Measurements from ENCODE around the gene CD2. TPM values are rescaled to one million over a fixed set of nuclear protein-coding genes. Genes with fewer than 3 reads are reported as not detected.

CD2 gene
- total RNA-seq, 3 donors from 2014 or later, result 4.1 to 7.7 (median 5.4) TPM

GRCh38 chr1:116724765-116725375, 29.4 kb upstream of the CD2 start:
- no peaks in the 10 kb centered on the region for H3K36me3 ChIP-seq (ENCODE audit: low read depth)
- no peak overlapping the region for H3K4me3 ChIP-seq
- DNase-seq (peak in 1 of 3 donors; percentile 81), ATAC-seq (peak; percentile 51)
- no peaks in the 10 kb centered on the region for H3K9me3 ChIP-seq
- H3K4me1 ChIP-seq (ENCODE audit: low read depth), result no peaks in the 10 kb centered on the region
- TF ChIP-seq CTCF (IDR thresholded peaks at IDR 0.05), result peak; percentile 49
- intact Hi-C loops (cut with DNase I, micrococcal nuclease), result no loop called here

GRCh38 chr1:116725798-116726197, 28.4 kb upstream of the CD2 start:
- no peaks in the 10 kb centered on the region for H3K36me3 ChIP-seq (ENCODE audit: low read depth)
- ATAC-seq (no peak), DNase-seq (no peak)
- no peaks in the 10 kb centered on the region for H3K4me1 ChIP-seq (ENCODE audit: low read depth)
- H3K9me3 ChIP-seq, result no peaks in the 10 kb centered on the region
- no peak overlapping the region for H3K4me3 ChIP-seq
- intact Hi-C loops (cut with DNase I, micrococcal nuclease), result no loop called here
- no peak for TF ChIP-seq CTCF (IDR thresholded peaks at IDR 0.05)

- TF ChIP-seq CTCF (IDR thresholded peaks at IDR 0.05), result no peak
- no peak for DNase-seq
- H3K36me3 ChIP-seq (ENCODE audit: low read depth), result no peaks in the 10 kb centered on the region
- no peak overlapping the region for H3K4me3 ChIP-seq
- no peaks in the 10 kb centered on the region for H3K9me3 ChIP-seq
- no peaks in the 10 kb centered on the region for H3K4me1 ChIP-seq (ENCODE audit: low read depth)
- ATAC-seq, result no peak
- intact Hi-C loops (cut with DNase I, micrococcal nuclease), result no loop called here
Measured at GRCh38 chr1:116726872-116727820, 27.1 kb upstream of the CD2 start.

- Histone ChIP-seq H3K36me3 (ENCODE audit: low read depth) (no peaks in the 10 kb centered on the region), H3K4me3 (no peak overlapping the region), H3K4me1 (ENCODE audit: low read depth) (no peaks in the 10 kb centered on the region), H3K9me3 (no peaks in the 10 kb centered on the region)
- intact Hi-C loops (cut with DNase I, micrococcal nuclease), result no loop called here
- TF ChIP-seq CTCF (IDR thresholded peaks at IDR 0.05), result no peak
- no peak for DNase-seq
- no peak for ATAC-seq
Measured at GRCh38 chr1:116731439-116731838, 22.8 kb upstream of the CD2 start.

GRCh38 chr1:116732726-116733125, 21.5 kb upstream of the CD2 start:
- Histone ChIP-seq H3K4me1 (ENCODE audit: low read depth) (no peaks in the 10 kb centered on the region), H3K9me3 (no peaks in the 10 kb centered on the region), H3K4me3 (no peak overlapping the region), H3K36me3 (ENCODE audit: low read depth) (no peaks in the 10 kb centered on the region)
- no peak for TF ChIP-seq CTCF (IDR thresholded peaks at IDR 0.05)
- intact Hi-C loops (cut with DNase I, micrococcal nuclease), result no loop called here
- DNase-seq (no peak), ATAC-seq (no peak)
